K562 (cell line): Measurements from ENCODE around the gene CCDC50. TPM values are rescaled to one million over a fixed set of nuclear protein-coding genes. Genes with fewer than 3 reads are reported as not detected.

Experiments
- ATAC-seq: fragments of 200-7000 bp; cut with Tn5 transposase; 3 replicates; pipeline ENCODE4 v1.9.1; 2020; ENCODE audit warnings: moderate library complexity
- BruUV-seq: library from RNA; stranded (reverse); fragments of 400-500 nt; replicated peaks from 2 replicates; lab custom pipeline; 2021; lab: Mats Ljungman, UMichigan
- CTCF ChIA-PET: fragments of 300-600 bp; formaldehyde crosslinking; extraction: SDS; loops from one replicate; lab custom pipeline; 2021; ENCODE audit warnings: low intra/inter-chr PET ratio; lab: Yijun Ruan, JAX
- POLR2A ChIA-PET: fragments of 300-600, 350-650 bp; sonication (Branson Sonifier 250); formaldehyde crosslinking; extraction: SDS; loops from one replicate; lab custom pipeline; 2021; ENCODE audit warnings: antibody characterized with exemption, inconsistent platforms; lab: Yijun Ruan, JAX
- DNase-seq, 4 experiments: peaks; one replicate each; pipeline versions ENCODE4 v3.0.0 to v3.0.0-alpha.2; 2011 to 2018; ENCODE audit warnings: low spot score in 3 of 4, mixed read lengths in 3 of 4; ENCODE audit errors: extremely low read depth in 1 of 4
- FAIRE-seq: peaks from 2 replicates; lab custom pipeline; 2011; peaks lifted over from hg19 to GRCh38; lab: Jason Lieb, UNC
- H2AFZ ChIP-seq: 2 replicates; pipeline ENCODE4 v1.6.0; 2011; ENCODE audit warnings: low read depth, low read length, control low read depth, inconsistent platforms
- H3K27ac ChIP-seq: fragments of 200-600 bp; 3 replicates; pipeline ENCODE4 v1.8.0; 2011; ENCODE audit warnings: low read depth, mild to moderate bottlenecking, control low read depth, inconsistent platforms, low read length, moderate library complexity, mixed read lengths; ENCODE audit errors: extremely low read depth
- H3K27me3 ChIP-seq, 2 experiments: fragments of 300-600 bp in 1 of 2; 2 replicates in 1 of 2; 3 replicates in 1 of 2; pipeline versions ENCODE4 v1.6.0 to v1.8.0; 2011; ENCODE audit warnings: inconsistent platforms in 2 of 2, low read length in 2 of 2, mild to moderate bottlenecking in 1 of 2, mixed read lengths in 1 of 2, moderate library complexity in 1 of 2; ENCODE audit not compliant: control insufficient read depth in 2 of 2, insufficient read depth in 2 of 2
- H3K36me3 ChIP-seq: fragments of 300-600 bp; 3 replicates; pipeline ENCODE4 v1.8.0; 2011; ENCODE audit warnings: mild to moderate bottlenecking, low read length, inconsistent platforms; ENCODE audit not compliant: control insufficient read depth, insufficient read depth
- H3K4me1 ChIP-seq, 2 experiments: fragments of 200-600 bp in 1 of 2; replicated peaks in 1 of 2; 2 replicates in 1 of 2; 3 replicates in 1 of 2; pipeline versions ENCODE4 v1.5.1 to v1.8.0; 2011; ENCODE audit warnings: inconsistent platforms in 2 of 2, low read length in 2 of 2, mild to moderate bottlenecking in 1 of 2, mixed read lengths in 1 of 2, moderate library complexity in 1 of 2; ENCODE audit not compliant: control insufficient read depth in 2 of 2, insufficient read depth in 2 of 2
- H3K4me2 ChIP-seq: 2 replicates; pipeline ENCODE4 v1.6.1; 2011; ENCODE audit warnings: low read length, control low read depth, inconsistent platforms, mixed read lengths; ENCODE audit not compliant: insufficient read depth
- H3K4me3 ChIP-seq: fragments of 200-600 bp; sonication (generic), shearing (Covaris generic); 2 replicates; pipeline ENCODE4 v1.5.1; 2016; ENCODE audit warnings: control low read depth, inconsistent platforms
- H3K79me2 ChIP-seq: fragments of 200-600 bp; 3 replicates; pipeline ENCODE4 v1.8.0; 2011; ENCODE audit warnings: low read length, inconsistent platforms; ENCODE audit not compliant: control insufficient read depth, insufficient read depth
- H3K9ac ChIP-seq, 2 experiments: 2 replicates each; pipeline versions ENCODE4 v1.6.0 to v1.6.1; 2011; ENCODE audit warnings: low read depth in 2 of 2, low read length in 2 of 2, control low read depth in 1 of 2, inconsistent platforms in 1 of 2, mild to moderate bottlenecking in 1 of 2, mixed read lengths in 1 of 2; ENCODE audit not compliant: insufficient read depth in 1 of 2
- H3K9me1 ChIP-seq: one replicate; pipeline ENCODE4 v1.6.0; 2011; ENCODE audit warnings: inconsistent platforms, mild to moderate bottlenecking, low read length, moderate library complexity; ENCODE audit not compliant: control insufficient read depth, insufficient read depth
- H3K9me3 ChIP-seq: replicated peaks from 2 replicates; pipeline ENCODE4 v1.5.1; 2011; ENCODE audit warnings: low read depth, low read length, inconsistent platforms; ENCODE audit not compliant: control insufficient read depth, insufficient read depth
- H4K20me1 ChIP-seq: replicated peaks from 2 replicates; pipeline ENCODE4 v1.6.1; 2011; ENCODE audit warnings: low read length, inconsistent platforms, mixed read lengths; ENCODE audit not compliant: control insufficient read depth, insufficient read depth
- BRD9 ChIP-seq: fragments of 450-650 bp; IDR thresholded peaks from 2 replicates; pipeline ENCODE4 v1.6.1; 2018; ENCODE audit warnings: low read depth; ENCODE audit not compliant: partially characterized antibody
- CBX8 ChIP-seq: fragments of 200-600 bp; sonication (generic); IDR thresholded peaks from 2 replicates; pipeline ENCODE4 v1.6.1; 2012; ENCODE audit warnings: borderline replicate concordance, mixed run types, low read depth, mild to moderate bottlenecking, moderate library complexity, mixed read lengths, low read length, control low read depth, inconsistent platforms; ENCODE audit not compliant: poor library complexity, severe bottlenecking; ENCODE audit errors: extremely low read depth
- CREB5 ChIP-seq: fragments of 250-450 bp; sonication (Bioruptor Pico); IDR thresholded peaks from 2 replicates; pipeline ENCODE4 v1.5.0; 2020; ENCODE audit warnings: mild to moderate bottlenecking
- FUS ChIP-seq: fragments of 200-400 bp; formaldehyde crosslinking; optimal IDR thresholded peaks from 2 replicates; pipeline ENCODE3; 2017; ENCODE audit warnings: low read depth, low read length
- HEY1 ChIP-seq: fragments of 250-450 bp; sonication (Bioruptor Pico); IDR thresholded peaks from 2 replicates; pipeline ENCODE4 v1.5.0; 2020; ENCODE audit warnings: mild to moderate bottlenecking, moderate library complexity, borderline replicate concordance
- HMG20B ChIP-seq: fragments of 250-450 bp; sonication (Bioruptor Pico); IDR thresholded peaks from 2 replicates; pipeline ENCODE4 v1.5.0; 2021; ENCODE audit warnings: mild to moderate bottlenecking
- MNT ChIP-seq, 2 experiments: fragments of 450-650 bp; conservative IDR thresholded peaks; 2 replicates each; pipeline ENCODE4 v1.6.1; 2017; ENCODE audit warnings: mild to moderate bottlenecking in 2 of 2, moderate library complexity in 2 of 2
- MTA3 ChIP-seq: fragments of 450-650 bp; formaldehyde crosslinking; IDR thresholded peaks from 2 replicates; pipeline ENCODE4 v1.6.1; 2017; ENCODE audit warnings: mild to moderate bottlenecking, borderline replicate concordance
- MXD1 ChIP-seq: fragments of 250-450 bp; sonication (Bioruptor Pico); IDR thresholded peaks from 2 replicates; pipeline ENCODE4 v1.8.0; 2021; ENCODE audit warnings: borderline replicate concordance, mild to moderate bottlenecking, moderate library complexity; ENCODE audit not compliant: poor library complexity, severe bottlenecking
- NR4A1 ChIP-seq, 2 experiments: fragments of 250-450 bp in 1 of 2; fragments of 450-650 bp in 1 of 2; sonication (Bioruptor Pico) in 1 of 2; IDR thresholded peaks; 2 replicates each; pipeline versions ENCODE4 v1.4.0 to v1.6.1; 2016 to 2020; ENCODE audit warnings: mild to moderate bottlenecking in 2 of 2, missing compliant biosample characterization in 1 of 2, missing genetic modification characterization in 1 of 2, moderate library complexity in 1 of 2
- USF2 ChIP-seq: sonication (generic); formaldehyde crosslinking; IDR thresholded peaks from 2 replicates; pipeline ENCODE4 v1.5.0; 2020; ENCODE audit warnings: missing genetic modification reagents
- ZBTB8A ChIP-seq: fragments of 450-650 bp; IDR thresholded peaks from 2 replicates; pipeline ENCODE4 v1.6.1; 2018; ENCODE audit warnings: mild to moderate bottlenecking, moderate library complexity; ENCODE audit not compliant: partially characterized antibody
- ZNF354B ChIP-seq: fragments of 250-450 bp; sonication (Bioruptor Pico); IDR thresholded peaks from 2 replicates; pipeline ENCODE4 v1.4.0; 2020
- ZNF551 ChIP-seq: fragments of 250-450 bp; sonication (Bioruptor Pico); IDR thresholded peaks from 2 replicates; pipeline ENCODE4 v1.5.0; 2021; ENCODE audit warnings: mild to moderate bottlenecking, moderate library complexity
- ZNF696 ChIP-seq: fragments of 250-450 bp; sonication (Bioruptor Pico); conservative IDR thresholded peaks from 2 replicates; pipeline ENCODE4 v1.4.0; 2020; ENCODE audit warnings: mild to moderate bottlenecking, moderate library complexity
- WGBS: fragments of 100-300 bp; shearing (Covaris generic); methylation state at CpG from one replicate; pipeline ENCODE4 v1.1.6; 2016; ENCODE audit warnings: low coverage, mixed read lengths; ENCODE audit not compliant: insufficient coverage; ENCODE audit errors: missing lambda C conversion rate; 5-methylcytosine and 5-hydroxymethylcytosine counted together
- in situ Hi-C: fragments of 300-500 bp; cut with MboI; formaldehyde crosslinking; loops from 4 replicates; pipeline ENCODE4 v1.15.0; 2018; ENCODE audit warnings: inconsistent platforms, mixed read lengths
- intact Hi-C: fragments of 100-400 bp; cut with micrococcal nuclease; formaldehyde crosslinking; loops from 2 replicates; pipeline ENCODE4 v1.14.2; 2022
- polyA plus RNA-seq, 8 experiments: library from polyadenylated mRNA; depleted of rRNA in 4 of 8; stranded (reverse) in 5 of 8; unstranded in 3 of 8; fragments of >200 nt; fragmentation: Nextera tagmentation in 2 of 8; fragmentation: Illumina TruSeq in 1 of 8; extraction: Ambion mirVana in 2 of 8; extraction: Trizol in 1 of 8; gene quantifications; 2 replicates each; pipeline versions ENCODE4 v1.2.1 to v1.2.3, GENCODE V29; 2011 to 2014; ENCODE audit warnings: inconsistent platforms in 1 of 8, missing spikeins in 1 of 8
- total RNA-seq, 7 experiments: library from RNA; depleted of rRNA in 6 of 7; stranded (reverse); fragments of >200 nt in 6 of 7; fragmentation: Illumina TruSeq in 2 of 7; extraction: Trizol in 2 of 7; gene quantifications; 2 replicates each; pipeline versions ENCODE4 v1.2.1 to v1.2.3, GENCODE V29; 2011 to 2021; ENCODE audit warnings: low replicate concordance in 1 of 7

The CCDC50 gene
- total and polyA plus RNA-seq, 9 of the 15 experiments (the other 6 are each of a cell fraction or from before 2014, with no cell fraction given): 8.4 to 63.4 (median 40.4) TPM

DNA sequence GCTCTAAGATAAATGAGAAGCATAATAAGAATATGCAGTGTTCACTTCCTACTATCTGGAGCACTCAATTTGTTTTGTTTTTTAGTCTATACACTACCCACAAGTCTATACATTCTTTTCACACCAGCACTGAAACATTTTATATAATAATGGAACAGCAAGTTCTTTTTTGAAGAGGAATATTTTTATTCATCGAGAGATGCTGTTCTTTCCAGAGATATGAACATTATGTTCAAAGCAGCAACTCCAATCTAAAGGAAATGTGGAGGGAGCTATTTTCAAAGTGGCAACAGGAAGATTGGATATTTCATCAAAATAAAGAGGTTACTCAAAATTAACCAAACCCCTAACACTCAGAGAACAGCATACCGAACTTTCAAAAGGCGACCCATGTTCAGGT, 115.4 kb downstream of the CCDC50 start:
- no peak overlapping the region for H3K4me3 ChIP-seq
- ATAC-seq (no peak), FAIRE-seq (no peak), DNase-seq (no peak)
- WGBS: 75% methylated on average over 3 of the region's 3 CpGs
- no peaks in the 10 kb centered on the region for H3K4me1 ChIP-seq
- peaks cover 8% of the 10 kb centered on the region; the same call in 2 of the 3 replicates for H3K36me3 ChIP-seq
- no peaks in the 10 kb centered on the region for H3K9me3 ChIP-seq
- ChIA-PET POLR2A (interaction anchor here (1.1 kb wide), 1 partner anchor 19 kb away, joined by 3 read pairs; no protein-coding TSS in a partner anchor), CTCF (no interaction called here)
- no peaks in the 10 kb centered on the region for H4K20me1 ChIP-seq
- BruUV-seq: no TSS peak
- in situ Hi-C loops (no loop called here), intact Hi-C loops (no loop called here)
- H2AFZ ChIP-seq: no peak overlapping the region
- H3K4me2 ChIP-seq: no peak overlapping the region
- no peak overlapping the region for H3K27ac ChIP-seq
- no peaks in the 10 kb centered on the region for H3K27me3 ChIP-seq
- H3K9me1 ChIP-seq: no peaks in the 10 kb centered on the region
- H3K79me2 ChIP-seq: peaks cover 86% of the 10 kb centered on the region
- H3K9ac ChIP-seq: no peak overlapping the region
- TF ChIP-seq FUS (no peak), ZNF696 (CRISPR knock-in tag) (no peak), CBX8 (no peak), NR4A1 (CRISPR knock-in tag; IDR thresholded peaks at IDR 0.05) (no peak), NR4A1 (tag; IDR thresholded peaks at IDR 0.05) (no peak), MTA3 (no peak), USF2 (CRISPR knock-in tag) (no peak), ZBTB8A (no peak), HEY1 (CRISPR knock-in tag) (no peak), ZNF354B (no peak), BRD9 (no peak), MNT (conservative IDR thresholded peaks at IDR 0.05) (no peak), CREB5 (CRISPR knock-in tag) (no peak), MXD1 (no peak), HMG20B (CRISPR knock-in tag) (no peak), ZNF551 (CRISPR knock-in tag) (no peak)
